K562 (cell line): ENCODE data around the gene RPS27. TPM values are rescaled to one million over a fixed set of nuclear protein-coding genes. Genes with fewer than 3 reads are reported as not detected.
A peak's percentile ranks its signal among the peaks of the same experiment; 100 is the strongest.

Source experiments
- BDP1 ChIP-seq: IDR thresholded peaks from 3 replicates; pipeline ENCODE4 v1.6.1; 2011; ENCODE audit not compliant: insufficient read length, insufficient read depth
- CLOCK ChIP-seq: fragments of 250-450 bp; sonication (Bioruptor Pico); IDR thresholded peaks from 2 replicates; pipeline ENCODE4 v1.4.0; 2020; ENCODE audit warnings: mild to moderate bottlenecking, moderate library complexity, borderline replicate concordance
- ETV5 ChIP-seq: sonication (generic); formaldehyde crosslinking; IDR thresholded peaks from 2 replicates; pipeline ENCODE4 v1.4.0; 2020; ENCODE audit warnings: low read depth, mild to moderate bottlenecking, missing genetic modification reagents
- FOS ChIP-seq: IDR thresholded peaks from 3 replicates; pipeline ENCODE4 v1.6.1; 2011; ENCODE audit not compliant: insufficient read length; ENCODE audit errors: extremely low read depth
- IRF2 ChIP-seq: sonication (generic); formaldehyde crosslinking; IDR thresholded peaks from 2 replicates; pipeline ENCODE4 v1.8.1; 2022; ENCODE audit warnings: mild to moderate bottlenecking, missing genetic modification reagents
- IRF9 ChIP-seq: fragments of 450-650 bp; IDR thresholded peaks from 2 replicates; pipeline ENCODE4 v1.6.1; 2016; ENCODE audit warnings: missing biosample characterization, missing genetic modification characterization
- JUNB ChIP-seq: fragments of 450-650 bp; formaldehyde crosslinking; conservative IDR thresholded peaks from 2 replicates; pipeline ENCODE4 v1.4.0; 2020; ENCODE audit warnings: mild to moderate bottlenecking
- NCOR1 ChIP-seq: fragments of 450-650 bp; IDR thresholded peaks from 2 replicates; pipeline ENCODE4 v1.6.1; 2016; ENCODE audit warnings: mild to moderate bottlenecking, moderate library complexity
- NKRF ChIP-seq: fragments of 450-650 bp; IDR thresholded peaks from 2 replicates; pipeline ENCODE4 v1.6.1; 2016; ENCODE audit warnings: borderline replicate concordance
- RAD21 ChIP-seq, 2 experiments: fragments of 250-450 bp in 1 of 2; fragments of 450-650 bp in 1 of 2; sonication (Bioruptor Pico) in 1 of 2; formaldehyde crosslinking in 1 of 2; IDR thresholded peaks in 1 of 2; conservative IDR thresholded peaks in 1 of 2; 2 replicates each; pipeline versions ENCODE4 v1.4.0 to v1.8.0; 2020 to 2022; ENCODE audit warnings: mild to moderate bottlenecking in 2 of 2, moderate library complexity in 1 of 2
- RB1 ChIP-seq: fragments of 450-650 bp; IDR thresholded peaks from 2 replicates; pipeline ENCODE4 v1.6.1; 2017; ENCODE audit warnings: low read depth, mild to moderate bottlenecking
- RBM15 ChIP-seq: fragments of 200-400 bp; formaldehyde crosslinking; IDR thresholded peaks from 2 replicates; pipeline ENCODE4 v1.6.1; 2018; ENCODE audit warnings: mild to moderate bottlenecking, low read length, moderate library complexity; ENCODE audit not compliant: insufficient read depth
- SMARCC2 ChIP-seq: fragments of 450-650 bp; IDR thresholded peaks from 2 replicates; pipeline ENCODE4 v1.6.1; 2017; ENCODE audit warnings: antibody characterized with exemption, moderate library complexity, mild to moderate bottlenecking, low read depth
- UBTF ChIP-seq, 2 experiments: IDR thresholded peaks; 2 replicates each; pipeline ENCODE4 v1.6.1; 2012; ENCODE audit warnings: improper control_type of control experiment in 2 of 2, low read depth in 2 of 2, low read length in 2 of 2, borderline replicate concordance in 1 of 2
- VEZF1 ChIP-seq: fragments of 200-800 bp; sonication (Bioruptor generic); IDR thresholded peaks from 2 replicates; pipeline ENCODE4 v1.6.1; 2017; ENCODE audit warnings: missing genetic modification characterization, missing compliant biosample characterization
- ZBTB7A ChIP-seq: IDR thresholded peaks from 2 replicates; pipeline ENCODE4 v1.6.1; 2011; ENCODE audit warnings: low read depth, mild to moderate bottlenecking, low read length, moderate library complexity, borderline replicate concordance; ENCODE audit not compliant: control insufficient read depth
- polyA plus RNA-seq, 8 experiments: library from polyadenylated mRNA; depleted of rRNA in 4 of 8; stranded (reverse) in 5 of 8; unstranded in 3 of 8; fragments of >200 nt; fragmentation: Nextera tagmentation in 2 of 8; fragmentation: Illumina TruSeq in 1 of 8; extraction: Ambion mirVana in 2 of 8; extraction: Trizol in 1 of 8; gene quantifications; 2 replicates each; pipeline versions ENCODE4 v1.2.1 to v1.2.3, GENCODE V29; 2011 to 2014; ENCODE audit warnings: inconsistent platforms in 1 of 8, missing spikeins in 1 of 8
- total RNA-seq, 7 experiments: library from RNA; depleted of rRNA in 6 of 7; stranded (reverse); fragments of >200 nt in 6 of 7; fragmentation: Illumina TruSeq in 2 of 7; extraction: Trizol in 2 of 7; gene quantifications; 2 replicates each; pipeline versions ENCODE4 v1.2.1 to v1.2.3, GENCODE V29; 2011 to 2021; ENCODE audit warnings: low replicate concordance in 1 of 7

RPS27 gene
- total and polyA plus RNA-seq, 9 of the 15 experiments (the other 6 are each of a cell fraction or from before 2014, with no cell fraction given) = 2,091 to 9,377 (median 6,706) TPM

- TF ChIP-seq JUNB (CRISPR knock-in tag) = no peak
- TF ChIP-seq ETV5 (CRISPR knock-in tag) = peak; percentile 25; the same call in 1 of the 2 replicates
- TF ChIP-seq NKRF = peak; percentile 73; the same call in 1 of the 2 replicates
- TF ChIP-seq RB1 = peak; percentile 15; the same call in 1 of the 2 replicates
- no peak for TF ChIP-seq RBM15
- TF ChIP-seq VEZF1 (CRISPR knock-in tag) = peak; percentile 87
- TF ChIP-seq IRF2 (CRISPR knock-in tag) = no peak
- TF ChIP-seq ZBTB7A = no peak
- TF ChIP-seq IRF9 (tag) = no peak
- peak; percentile 5; the same call in 1 of the 2 replicates for TF ChIP-seq NCOR1
- no peak for TF ChIP-seq SMARCC2
- no peak for TF ChIP-seq FOS
- no peak for TF ChIP-seq CLOCK (CRISPR knock-in tag)
- TF ChIP-seq BDP1 = no peak
- peak in 1 of 2 experiments; percentile 72; a peak in 2 of 4 replicates for TF ChIP-seq UBTF (IDR thresholded peaks at IDR 0.05; ENCODE audit: borderline replicate concordance in 1 of 2, low read depth in 2 of 2, low read length in 2 of 2)
- no peak for TF ChIP-seq RAD21 (CRISPR knock-in tag; conservative IDR thresholded peaks at IDR 0.05 in 1 of 2, IDR thresholded peaks at IDR 0.05 in 1 of 2)
Observed at GRCh38 chr1:153945795-153946621, 44.6 kb upstream of the RPS27 start (continued).
